GM12892 (cell line): ENCODE data around the gene PCOLCE2.

Source experiments
- POLR2A ChIP-seq: IDR thresholded peaks from 2 replicates; pipeline ENCODE4 v1.6.1; 2011; ENCODE audit warnings: low read depth, low read length, control low read depth
- POLR2AphosphoS5 ChIP-seq: IDR thresholded peaks from 2 replicates; pipeline ENCODE4 v1.6.1; 2011; ENCODE audit warnings: low read depth, low read length, control low read depth
- TAF1 ChIP-seq: IDR thresholded peaks from 2 replicates; pipeline ENCODE4 v1.6.1; 2011; ENCODE audit warnings: low read depth, mild to moderate bottlenecking, control low read depth, low read length, borderline replicate concordance

GRCh38 chr3:142858043-142858442 lies 30.8 kb downstream of the PCOLCE2 start:
- TF ChIP-seq POLR2AphosphoS5: no peak
- no peak for TF ChIP-seq POLR2A
- no peak for TF ChIP-seq TAF1
